CD4-positive, alpha-beta memory T cell (primary cell): Measurements from ENCODE around the gene DAPP1. TPM values are rescaled to one million over a fixed set of nuclear protein-coding genes. Genes with fewer than 3 reads are reported as not detected.

ENCODE experiments used
- polyA plus RNA-seq, 2 donors: library from polyadenylated mRNA; unstranded; fragments of 300-500 nt; fragmentation: Illumina TruSeq; gene quantifications; one replicate each; pipeline ENCODE4 v1.2.3, GENCODE V29; 2021
- total RNA-seq, 2 experiments: library from RNA; stranded (reverse); gene quantifications; one replicate each; pipeline ENCODE4 v1.2.3, GENCODE V29; 2021

The DAPP1 gene
- total and polyA plus RNA-seq, 4 experiments from 2014 or later: 16.8 to 27.7 (median 22.1) TPM

Other genes with a start within 250 kb of the DAPP1 start
- under 1 TPM in 1 of 2 experiments, not detected in 1; 0.67 TPM for gene MTTP, start 242.0 kb upstream of the DAPP1 start, total RNA-seq
- gene MTTP, start 242.0 kb upstream of the DAPP1 start, polyA plus RNA-seq: not detected
- gene C4orf54, start 159.0 kb upstream of the DAPP1 start, total RNA-seq: not detected
- gene C4orf54, start 159.0 kb upstream of the DAPP1 start, polyA plus RNA-seq: not detected
- 10 to 100 TPM; 24.2 to 27.0 TPM for gene LAMTOR3, start 77.6 kb downstream of the DAPP1 start, total RNA-seq
- 10 to 100 TPM; 29.0 to 45.6 TPM for gene LAMTOR3, start 77.6 kb downstream of the DAPP1 start, polyA plus RNA-seq
- gene DNAJB14, start 129.8 kb downstream of the DAPP1 start, total RNA-seq: 10 to 100 TPM; 74.5 to 76.7 TPM
- gene DNAJB14, start 129.8 kb downstream of the DAPP1 start, polyA plus RNA-seq: 10 to 100 TPM; 44.9 to 66.3 TPM
- 100 to 1,000 TPM; 146 to 157 TPM for gene H2AZ1, start 133.4 kb downstream of the DAPP1 start, total RNA-seq
- gene H2AZ1, start 133.4 kb downstream of the DAPP1 start, polyA plus RNA-seq: 100 to 1,000 TPM; 359 to 521 TPM